GM21786 (cell line): ENCODE data around the gene EFCAB6.

Source experiments
- ATAC-seq: cut with Tn5 transposase; IDR thresholded peaks from one replicate; pipeline ENCODE4 v1.9.1; 2021; ENCODE audit not compliant: unreplicated experiment

Gene EFCAB6

DNA sequence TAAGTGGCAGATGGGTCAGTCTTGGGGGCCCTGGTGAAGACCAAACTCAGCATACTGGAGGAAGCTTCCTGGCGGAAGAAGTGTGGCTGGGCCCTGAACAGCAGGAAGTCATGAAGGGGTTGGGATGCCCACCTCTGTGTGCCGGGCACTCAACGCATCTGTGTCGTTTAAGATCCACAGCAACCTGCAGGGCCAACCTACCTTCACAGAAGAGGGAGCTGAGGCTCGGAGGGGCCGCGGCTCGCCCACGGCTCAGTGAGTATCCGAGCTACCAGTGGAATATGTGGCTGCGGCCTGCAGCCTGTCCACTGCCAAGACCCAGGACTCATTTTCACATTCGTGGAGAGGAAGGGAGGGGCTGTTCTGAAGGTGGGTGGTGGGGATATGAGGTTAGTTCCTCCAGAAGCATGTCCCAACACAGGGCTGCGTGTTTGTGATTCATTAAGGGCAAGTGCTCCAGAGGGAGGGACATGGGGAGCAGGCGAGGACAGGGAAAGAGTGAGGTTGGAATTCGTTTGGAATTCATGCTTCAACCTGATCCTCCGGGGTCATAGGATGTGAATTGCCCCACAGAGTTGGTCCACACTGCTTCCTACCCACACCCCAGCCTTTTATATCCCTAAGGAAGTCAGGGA, 300.7 kb downstream of the EFCAB6 start:
- ATAC-seq, result no peak

DNA sequence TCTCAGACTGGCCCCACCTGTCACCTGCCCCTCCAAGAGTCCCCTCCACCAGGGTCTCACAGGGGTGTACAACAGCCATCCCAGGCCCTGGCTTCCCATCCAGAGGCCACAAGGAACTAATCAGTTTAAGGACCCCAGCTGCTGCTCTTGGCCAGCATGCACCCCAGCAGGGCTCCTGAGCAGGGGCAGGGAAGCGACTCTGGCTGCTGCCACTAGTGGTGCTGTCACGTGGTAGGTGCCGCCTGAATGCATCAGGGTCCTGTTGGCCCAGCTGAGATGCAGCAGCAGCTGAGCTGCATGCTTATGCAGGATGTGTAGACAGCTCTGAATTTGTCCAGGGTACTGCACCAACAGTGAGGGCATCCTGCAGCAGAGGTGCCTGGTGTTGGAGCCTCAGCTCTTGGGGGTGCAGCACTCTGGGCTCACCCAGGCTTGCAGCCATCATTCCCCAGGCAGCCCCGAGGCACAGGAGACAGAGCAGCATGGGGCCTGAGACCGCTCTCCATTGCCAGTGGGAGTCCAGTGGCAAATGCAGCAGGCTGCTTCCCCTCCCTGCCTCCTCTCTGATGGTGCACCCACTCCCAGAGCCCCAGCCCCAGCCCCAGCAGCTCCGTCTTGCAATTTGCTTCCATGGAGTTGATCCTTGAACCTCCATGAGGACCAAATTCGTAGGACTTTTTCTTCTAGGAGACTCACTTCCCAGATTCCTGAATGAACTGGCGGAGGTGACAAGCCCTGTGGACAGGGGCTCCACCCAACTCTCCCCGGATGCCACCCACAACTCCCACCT, 301.6 kb downstream of the EFCAB6 start:
- no peak for ATAC-seq

DNA sequence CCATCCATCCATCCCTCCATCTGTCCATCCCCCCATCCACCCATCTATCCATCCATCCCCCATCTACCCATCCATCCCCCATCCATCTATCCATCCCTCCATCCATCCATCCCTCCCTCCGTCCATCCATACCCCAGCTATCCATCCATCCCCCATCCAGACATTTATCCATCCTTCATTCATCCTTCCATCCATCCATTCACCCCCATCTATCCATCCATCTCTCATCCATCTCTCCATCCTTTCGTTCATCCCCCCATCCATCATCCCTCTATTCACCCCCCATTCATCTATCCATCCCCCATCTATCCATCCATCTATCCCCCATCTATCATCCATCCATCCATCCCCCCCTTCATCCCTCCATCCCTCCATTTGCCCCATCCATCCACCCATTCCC, 302.8 kb downstream of the EFCAB6 start:
- no peak for ATAC-seq

DNA sequence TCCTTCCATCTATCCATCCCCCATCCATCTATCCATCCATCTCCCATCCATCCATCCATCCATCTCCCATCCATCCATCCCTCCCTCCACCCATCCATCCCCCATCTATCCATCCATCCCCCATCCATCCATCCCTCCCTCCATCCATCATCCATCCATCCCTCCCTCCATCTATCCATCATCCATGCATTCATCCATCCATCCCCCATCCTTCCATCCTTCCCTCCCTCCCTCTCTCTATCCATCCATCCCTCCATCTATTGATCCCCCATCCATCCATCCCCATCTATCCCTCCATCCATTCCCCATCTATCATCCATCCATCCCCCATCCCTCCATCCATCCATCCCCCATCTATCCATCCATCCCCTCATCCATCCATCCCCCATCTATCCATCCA, 303.6 kb downstream of the EFCAB6 start:
- no peak for ATAC-seq

DNA sequence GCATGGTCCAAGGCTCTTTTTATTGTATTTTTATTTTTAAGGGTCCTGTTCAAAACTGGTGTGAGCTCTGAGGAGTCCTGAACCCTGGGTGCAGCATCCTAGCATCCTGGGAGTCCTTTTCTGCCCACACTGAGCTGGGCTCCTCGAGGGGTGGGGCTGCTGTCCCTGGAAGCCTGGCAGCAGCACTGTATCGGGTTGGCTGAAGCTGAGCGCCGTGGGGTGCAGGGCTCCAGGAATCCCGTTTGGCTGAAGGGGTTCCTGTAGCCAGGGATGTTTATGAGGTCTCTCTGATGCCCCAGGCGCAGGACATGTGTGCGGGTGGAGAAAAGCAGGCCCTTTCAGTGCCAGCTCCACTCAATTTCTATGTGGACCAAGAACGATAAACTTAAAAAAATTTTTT, 304.9 kb downstream of the EFCAB6 start:
- no peak for ATAC-seq

DNA sequence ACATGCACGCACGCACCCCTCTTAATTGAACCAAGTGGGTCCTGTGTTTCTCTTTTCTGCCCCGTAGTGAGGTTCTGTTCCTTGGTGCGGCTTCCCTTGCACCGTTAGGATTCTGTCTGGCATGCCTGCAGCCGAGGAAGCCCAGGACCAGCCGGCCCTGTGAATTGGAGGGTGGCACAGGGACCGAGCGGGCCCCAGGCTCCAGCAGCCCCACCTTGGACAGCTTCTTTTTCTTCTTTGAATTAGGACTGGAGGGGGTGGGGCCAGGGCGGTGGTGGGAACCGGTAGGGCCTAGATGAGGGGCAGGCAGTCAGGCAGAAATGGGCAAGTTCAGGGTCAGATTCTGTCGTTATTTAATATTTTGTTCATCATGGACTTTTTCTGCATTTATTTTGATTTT, 305.6 kb downstream of the EFCAB6 start:
- no peak for ATAC-seq

DNA sequence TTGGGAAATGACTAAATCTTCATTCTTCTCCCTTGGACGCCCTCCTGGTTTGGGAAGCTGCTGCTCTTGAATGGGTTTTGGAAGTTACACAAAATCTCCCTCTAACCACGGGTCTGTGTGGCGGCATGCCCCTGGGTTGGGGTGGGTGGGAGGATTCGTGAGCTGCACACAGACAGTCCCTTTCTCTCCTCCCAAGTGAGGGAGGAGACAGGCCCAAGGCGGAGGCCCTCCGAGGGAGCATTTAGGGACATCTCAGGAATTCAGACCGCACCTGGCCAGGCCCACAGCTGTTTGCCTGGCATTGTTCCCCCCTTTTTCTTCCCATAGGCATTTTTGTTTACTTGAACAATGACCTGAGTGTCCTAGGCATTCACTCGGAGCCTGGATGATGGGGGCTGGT, 306.2 kb downstream of the EFCAB6 start:
- ATAC-seq, result no peak

DNA sequence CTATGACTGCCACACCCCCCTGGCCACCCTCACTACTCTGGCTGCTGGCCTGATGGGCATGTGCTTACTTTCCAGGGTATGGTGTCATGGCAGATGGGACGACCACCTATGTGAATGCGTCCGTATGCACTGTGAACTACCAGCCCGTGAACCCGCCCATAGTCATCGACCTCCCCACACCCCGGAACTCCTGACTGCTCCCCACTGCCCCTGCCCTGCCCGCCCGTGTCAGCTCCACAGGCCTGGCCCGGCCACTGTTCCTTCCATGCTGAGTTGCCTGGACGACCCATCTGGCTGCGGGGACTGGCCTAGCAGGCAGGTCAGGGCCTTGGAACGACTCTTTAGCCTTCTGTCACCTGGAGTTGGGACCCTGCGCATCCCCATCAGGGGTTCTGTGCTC, 306.7 kb downstream of the EFCAB6 start:
- no peak for ATAC-seq

DNA sequence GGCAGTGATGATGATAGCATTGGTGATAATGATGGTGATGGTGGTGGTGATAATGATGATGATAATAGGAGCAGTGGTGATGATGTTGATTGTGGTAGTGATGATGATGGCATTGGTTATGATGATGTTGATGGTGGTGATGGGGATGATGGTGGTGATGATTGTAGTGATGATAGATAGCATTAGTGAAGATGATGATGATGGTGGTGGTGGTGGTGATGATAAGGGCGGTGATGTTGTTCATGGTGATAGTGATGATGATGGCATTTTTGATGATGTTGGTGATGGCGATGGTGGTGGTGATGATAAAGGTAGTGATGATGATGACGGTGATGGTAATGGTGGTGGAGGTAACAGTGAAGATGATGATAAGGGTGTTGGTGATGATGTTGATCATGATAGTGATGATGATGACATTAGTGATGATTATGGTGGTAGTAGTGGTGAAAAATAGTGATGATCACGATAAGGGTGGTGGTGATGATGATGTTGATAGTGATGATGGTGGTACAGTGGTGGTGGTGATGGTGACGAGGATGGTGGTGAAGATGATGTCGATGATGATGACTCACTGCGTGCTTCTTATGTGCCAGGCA, 307.3 kb downstream of the EFCAB6 start:
- ATAC-seq, result no peak

DNA sequence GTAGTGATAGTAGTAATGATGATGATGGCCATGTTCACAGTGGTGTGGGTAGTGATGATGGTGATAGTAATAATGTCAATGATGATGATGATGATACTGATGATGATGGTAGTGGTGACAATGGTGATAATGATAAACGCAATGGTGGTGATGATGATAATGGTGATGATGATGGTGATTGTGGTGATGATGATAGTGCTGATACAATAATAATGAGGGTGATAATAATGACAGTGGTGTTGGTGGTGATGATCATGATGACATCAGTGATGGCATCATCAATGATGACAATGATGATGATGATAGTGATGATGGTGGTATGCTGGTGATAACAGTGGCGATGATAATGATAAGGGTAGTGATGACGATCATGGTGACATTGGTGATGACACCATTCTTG, 308.0 kb downstream of the EFCAB6 start:
- ATAC-seq, result no peak

DNA sequence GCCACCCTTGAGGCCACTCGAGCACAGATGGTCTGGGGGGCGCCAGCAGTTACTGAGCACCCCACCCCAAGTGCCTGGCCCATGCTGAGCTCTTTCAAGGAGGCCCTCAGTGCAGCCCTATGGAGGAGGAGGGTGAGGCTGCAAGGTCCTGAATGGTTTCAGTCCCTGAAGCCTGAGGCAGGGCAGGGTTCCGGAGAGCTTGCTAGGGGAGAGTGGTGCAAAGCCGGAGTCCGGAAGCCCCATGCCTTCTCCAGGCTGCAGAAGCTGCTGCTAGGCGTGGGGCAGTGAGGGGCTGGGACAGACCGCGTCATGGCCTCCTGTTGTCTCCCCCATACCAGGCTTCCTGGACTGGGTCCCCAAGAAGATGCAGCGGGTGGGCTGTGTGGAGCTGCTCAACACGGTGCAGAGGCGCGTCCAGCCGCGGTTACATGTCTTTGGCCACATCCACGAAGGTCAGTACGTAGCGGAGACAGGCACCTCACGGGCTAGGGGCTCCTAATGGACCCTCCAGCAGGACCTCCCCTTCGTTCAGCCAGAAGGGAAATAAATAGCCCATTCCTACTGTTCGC, 309.7 kb downstream of the EFCAB6 start:
- no peak for ATAC-seq

DNA sequence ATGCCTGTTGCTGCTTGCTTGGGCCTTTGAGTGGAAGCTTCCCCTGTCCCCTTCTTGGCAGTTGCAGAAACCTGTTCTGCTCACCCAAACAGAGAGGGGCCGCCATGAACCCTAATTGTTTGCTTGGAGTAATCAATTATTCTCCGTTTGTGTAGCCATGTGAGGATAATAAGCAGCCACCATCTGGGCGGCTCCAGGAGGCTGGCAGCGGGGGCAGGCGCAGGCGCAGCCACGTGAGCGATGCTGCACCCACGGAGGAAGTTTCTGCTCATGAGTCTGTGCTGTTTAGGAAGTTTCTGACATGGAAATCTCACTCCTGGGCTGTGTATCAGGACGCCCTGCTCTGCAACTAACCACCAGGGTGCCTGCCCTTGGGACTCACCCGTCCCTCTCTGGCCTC, 310.2 kb downstream of the EFCAB6 start:
- no peak for ATAC-seq

DNA sequence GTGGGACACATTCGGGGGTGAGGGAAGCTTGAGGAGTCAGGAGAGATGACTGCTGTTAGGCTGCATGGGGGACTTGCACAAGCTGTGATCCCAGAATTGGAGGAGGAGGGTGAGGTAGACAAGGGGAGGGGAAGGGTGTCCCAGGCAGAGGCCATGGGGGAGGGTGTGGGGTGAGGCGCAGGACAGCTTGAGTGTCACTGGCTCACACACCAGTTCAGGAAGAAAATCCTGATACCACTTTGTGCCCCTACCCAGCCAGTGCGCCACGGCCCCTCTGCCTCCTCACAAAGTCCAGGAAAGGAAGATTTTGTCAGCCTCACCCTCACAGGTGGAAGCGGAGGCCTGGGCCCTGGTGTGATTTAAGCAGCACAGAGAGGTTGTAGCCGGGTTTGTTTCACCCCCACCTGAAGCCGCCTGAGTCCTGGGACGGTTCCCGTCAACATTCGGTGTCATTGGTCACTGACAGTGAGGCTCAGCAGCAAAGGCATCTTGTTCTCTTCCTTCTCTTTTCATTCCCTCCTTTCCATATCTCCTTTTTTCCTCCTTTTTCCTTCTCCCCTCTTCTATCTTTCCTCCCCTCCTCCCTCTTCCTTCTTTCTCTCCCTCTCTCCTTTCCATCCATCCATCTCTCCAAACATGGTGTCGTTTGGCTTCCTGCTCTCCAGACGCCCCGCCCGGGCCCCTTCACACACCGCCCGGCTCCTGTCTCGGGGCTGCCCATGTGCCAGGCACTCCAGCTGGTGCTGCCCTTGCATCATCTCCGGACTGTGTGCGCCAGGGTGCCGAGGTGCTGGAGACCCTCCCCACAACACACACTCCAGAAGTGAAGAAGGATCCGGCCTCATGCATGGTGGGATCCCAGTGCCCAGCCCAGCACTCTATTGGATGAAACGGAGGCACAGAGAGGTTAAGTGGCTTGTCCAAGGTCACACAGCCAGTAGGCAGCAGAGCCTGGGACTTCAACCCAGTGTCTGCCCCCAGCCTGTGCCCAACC, 311.0 kb downstream of the EFCAB6 start:
- no peak for ATAC-seq

DNA sequence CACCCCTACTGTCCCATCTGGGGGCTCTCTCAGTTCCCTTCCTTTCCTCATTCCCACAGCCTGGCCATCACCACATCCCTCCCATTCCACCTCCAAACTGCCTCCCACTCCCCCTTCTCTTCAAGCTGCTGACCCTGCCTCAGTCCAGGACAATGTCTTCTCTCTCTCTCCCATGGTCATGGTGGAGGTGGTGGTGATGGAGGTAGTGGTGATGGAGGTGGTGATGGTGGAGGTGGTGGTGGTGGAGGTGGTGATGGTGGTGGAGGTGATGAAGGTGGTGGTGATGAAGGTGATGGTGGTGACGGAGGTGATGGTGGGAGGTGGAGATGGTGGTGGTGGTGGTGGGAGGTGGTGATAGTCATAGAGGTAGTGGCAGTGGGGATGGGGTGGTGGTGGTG, 313.2 kb downstream of the EFCAB6 start:
- no peak for ATAC-seq

DNA sequence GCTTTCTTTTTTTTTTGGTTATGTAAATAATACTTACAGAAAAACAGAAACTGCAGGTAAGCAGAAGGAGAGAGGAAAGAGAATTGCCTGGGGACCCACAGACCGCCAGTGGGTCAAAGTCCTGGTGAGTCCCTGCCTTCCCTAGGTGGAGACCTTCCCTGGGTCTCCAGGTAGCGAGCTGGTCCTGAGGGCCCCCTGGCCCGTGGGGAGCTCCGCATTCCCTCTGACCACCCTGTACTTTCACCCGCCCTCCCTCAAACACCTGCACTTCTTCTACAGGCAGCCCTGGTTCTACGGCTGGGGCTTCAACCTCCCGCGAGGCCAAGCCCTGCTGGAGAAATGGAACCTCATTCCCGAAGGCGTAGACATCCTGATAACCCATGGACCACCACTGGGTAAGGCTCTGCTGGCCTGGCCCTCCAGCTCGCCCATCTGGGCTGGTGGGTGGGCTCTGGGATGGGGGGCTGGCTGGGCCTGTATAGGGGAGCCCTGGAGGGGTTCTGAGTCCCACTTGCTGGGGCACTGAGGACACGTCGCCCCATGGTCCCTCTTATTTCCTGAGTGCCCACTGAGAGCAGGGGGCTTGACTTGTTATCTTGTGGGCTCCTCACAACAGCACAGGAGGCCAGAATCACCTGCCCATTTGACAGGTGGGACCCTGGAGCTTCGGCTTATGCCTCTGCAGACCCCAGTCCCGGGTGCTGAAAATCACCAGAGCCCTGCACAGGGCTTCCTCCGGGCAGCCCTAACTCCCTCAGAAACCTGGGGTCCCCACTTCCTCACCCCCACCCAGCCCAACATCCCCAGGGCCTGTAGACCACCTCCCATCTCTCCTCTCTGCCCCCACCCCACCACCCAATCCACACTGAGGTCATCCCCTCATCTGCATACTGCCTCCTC, 313.9 kb downstream of the EFCAB6 start:
- ATAC-seq, result no peak

DNA sequence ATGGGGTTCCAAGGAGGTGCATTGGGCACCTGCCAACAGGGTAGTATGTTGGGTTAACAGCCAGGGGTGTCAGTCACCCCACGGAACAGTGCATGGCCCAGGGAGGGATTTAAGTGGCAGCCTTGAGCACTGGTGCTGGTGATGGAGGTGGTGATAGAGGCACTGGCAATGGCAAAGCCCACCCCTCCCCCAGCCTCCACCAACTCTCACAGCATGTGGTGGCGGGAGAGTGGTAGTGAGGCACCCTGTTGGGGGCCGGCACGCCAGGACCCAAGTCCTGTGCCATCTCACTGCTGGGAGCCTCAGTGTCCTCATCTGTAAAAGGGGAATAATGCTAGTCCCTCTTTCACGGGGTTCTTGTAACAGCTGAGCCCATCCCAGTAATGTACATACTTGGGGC, 318.8 kb downstream of the EFCAB6 start:
- ATAC-seq, result no peak

DNA sequence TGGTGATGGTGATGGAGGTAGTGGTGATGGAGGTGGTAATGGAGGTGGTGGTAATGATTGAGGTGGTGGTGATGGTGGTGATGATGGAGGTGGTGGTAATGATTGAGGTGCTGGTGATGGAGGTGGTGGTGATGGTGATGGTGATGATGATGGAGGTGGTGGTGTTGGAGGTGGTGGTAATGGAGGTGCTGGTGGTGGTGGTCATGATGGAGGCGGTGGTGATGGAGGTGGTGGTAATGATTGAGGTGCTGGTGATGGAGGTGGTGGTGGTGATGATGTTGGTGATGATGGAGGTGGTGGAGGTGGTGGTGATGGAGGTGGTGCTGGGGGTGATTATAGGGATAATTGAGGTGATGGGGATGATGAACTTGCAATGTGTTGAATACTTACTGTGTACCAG, 320.4 kb downstream of the EFCAB6 start:
- no peak for ATAC-seq

DNA sequence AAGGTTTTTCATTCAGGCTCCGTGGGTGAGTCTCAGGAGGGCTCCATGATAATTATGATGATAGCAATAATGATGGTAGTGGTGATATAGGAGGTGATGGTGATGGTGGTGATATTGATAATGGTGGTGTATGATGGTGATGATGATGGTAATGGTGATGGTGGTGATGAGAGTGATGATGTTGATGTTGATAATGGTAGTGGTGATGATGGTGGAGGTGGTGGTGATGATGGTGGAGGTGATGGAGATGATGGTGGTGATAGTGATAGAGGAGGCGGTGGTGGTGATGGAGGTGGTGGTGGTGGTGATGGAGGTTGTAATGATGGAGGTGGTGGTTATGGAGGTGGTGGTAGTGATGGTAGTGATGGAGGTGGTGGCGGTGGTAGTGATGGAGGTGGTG, 320.9 kb downstream of the EFCAB6 start:
- no peak for ATAC-seq

DNA sequence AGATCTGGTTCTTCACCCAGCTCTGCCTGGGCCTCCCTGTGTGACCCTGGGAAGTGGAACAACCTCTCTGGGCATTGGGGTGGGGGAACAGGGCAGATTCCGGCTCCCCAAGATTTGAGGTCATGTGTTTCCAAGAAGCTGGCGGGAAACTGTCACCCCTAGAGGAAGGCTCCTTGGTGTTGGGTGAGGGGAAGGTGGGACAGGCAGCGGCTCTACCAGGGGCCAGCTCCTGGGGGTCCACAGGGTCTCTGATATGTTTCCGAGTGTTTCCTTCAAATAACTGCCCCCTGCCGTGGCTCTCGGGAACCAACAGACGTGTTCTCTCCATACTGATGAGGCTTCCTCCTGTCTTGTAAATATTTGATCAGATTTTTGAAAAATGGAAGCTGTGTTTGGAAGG, 321.8 kb downstream of the EFCAB6 start:
- ATAC-seq, result no peak

DNA sequence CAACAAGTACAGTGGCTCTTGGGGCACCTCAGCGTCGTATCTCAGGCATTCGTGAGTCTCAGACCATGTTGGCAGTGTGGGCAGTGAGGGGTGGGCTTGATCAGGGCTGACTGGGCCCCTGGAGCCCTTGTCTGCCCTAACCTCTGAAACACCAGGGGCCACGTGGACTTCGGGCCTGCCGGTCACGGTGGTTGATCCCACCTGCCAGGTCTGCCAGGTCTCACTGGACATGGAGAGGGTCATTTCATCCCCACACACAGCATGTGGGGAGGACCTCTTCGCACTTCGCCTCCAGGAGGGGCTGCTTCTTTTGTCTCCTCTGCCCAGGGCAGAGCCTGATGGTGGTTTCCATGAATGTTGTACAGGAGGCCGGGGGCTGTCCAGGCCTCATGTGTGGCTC, 323.2 kb downstream of the EFCAB6 start:
- ATAC-seq, result no peak
